Fibroblast of mammary gland (primary cell): Measurements from ENCODE around the gene PFN3.

Source experiments
- DNase-seq: peaks from one replicate; pipeline ENCODE4 v3.0.0-alpha.2; 2010; ENCODE audit warnings: low read depth
- H3K4me3 ChIP-seq: 2 replicates; pipeline ENCODE4 v1.5.1; 2011; ENCODE audit warnings: low read depth, mild to moderate bottlenecking, low read length, moderate library complexity; ENCODE audit not compliant: control insufficient read depth
- TF ChIP-seq, protein P1 (sequence below): conservative IDR thresholded peaks from 2 replicates; pipeline ENCODE4 v1.5.1; 2011; ENCODE audit warnings: low read depth, low read length, inconsistent platforms; ENCODE audit not compliant: control insufficient read depth, insufficient read depth

PFN3 gene

DNA sequence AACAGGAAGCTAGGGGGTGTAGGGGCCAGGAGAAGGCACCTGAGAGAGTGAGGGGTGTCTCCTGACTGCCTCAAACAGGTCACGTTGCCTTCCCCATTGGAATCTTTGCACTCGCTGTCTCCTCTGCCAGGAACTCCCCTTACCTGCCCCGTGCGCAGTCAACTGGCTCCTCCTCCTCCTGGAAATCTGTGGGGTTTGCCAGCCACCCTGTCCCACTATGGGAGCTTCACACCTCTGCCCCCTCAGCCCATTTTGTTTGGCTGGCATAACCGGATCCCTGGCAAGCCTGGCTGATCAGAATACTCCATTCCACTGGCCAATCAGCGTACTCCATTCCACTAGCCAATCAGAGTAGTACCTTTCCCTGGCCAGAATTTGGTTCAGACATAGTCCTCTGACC, 26.7 kb downstream of the PFN3 start:
- DNase-seq, result no peak
- TF ChIP-seq, protein P1, sequence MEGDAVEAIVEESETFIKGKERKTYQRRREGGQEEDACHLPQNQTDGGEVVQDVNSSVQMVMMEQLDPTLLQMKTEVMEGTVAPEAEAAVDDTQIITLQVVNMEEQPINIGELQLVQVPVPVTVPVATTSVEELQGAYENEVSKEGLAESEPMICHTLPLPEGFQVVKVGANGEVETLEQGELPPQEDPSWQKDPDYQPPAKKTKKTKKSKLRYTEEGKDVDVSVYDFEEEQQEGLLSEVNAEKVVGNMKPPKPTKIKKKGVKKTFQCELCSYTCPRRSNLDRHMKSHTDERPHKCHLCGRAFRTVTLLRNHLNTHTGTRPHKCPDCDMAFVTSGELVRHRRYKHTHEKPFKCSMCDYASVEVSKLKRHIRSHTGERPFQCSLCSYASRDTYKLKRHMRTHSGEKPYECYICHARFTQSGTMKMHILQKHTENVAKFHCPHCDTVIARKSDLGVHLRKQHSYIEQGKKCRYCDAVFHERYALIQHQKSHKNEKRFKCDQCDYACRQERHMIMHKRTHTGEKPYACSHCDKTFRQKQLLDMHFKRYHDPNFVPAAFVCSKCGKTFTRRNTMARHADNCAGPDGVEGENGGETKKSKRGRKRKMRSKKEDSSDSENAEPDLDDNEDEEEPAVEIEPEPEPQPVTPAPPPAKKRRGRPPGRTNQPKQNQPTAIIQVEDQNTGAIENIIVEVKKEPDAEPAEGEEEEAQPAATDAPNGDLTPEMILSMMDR, result no peak
- no peak overlapping the region for H3K4me3 ChIP-seq

DNA sequence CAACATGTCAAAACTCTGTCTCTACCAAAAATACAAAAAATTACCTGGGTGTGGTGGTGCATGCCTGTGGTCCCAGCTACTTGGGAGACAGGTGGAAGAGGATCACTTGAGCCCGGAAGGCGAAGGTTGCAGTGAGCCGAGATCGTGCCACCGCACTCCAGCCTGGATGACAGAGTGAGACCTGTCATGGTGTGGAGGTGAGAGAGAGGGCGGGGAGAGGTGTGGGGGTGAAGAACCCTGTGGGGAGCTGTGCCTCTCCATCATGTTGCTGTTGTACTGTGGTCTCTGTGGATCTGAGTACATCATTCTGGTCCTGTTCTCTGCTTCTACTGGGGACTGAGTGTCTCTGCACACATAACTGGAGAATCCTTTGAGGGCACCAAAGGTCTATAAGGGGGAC, 27.6 kb downstream of the PFN3 start:
- DNase-seq, result no peak
- no peak overlapping the region for H3K4me3 ChIP-seq
- TF ChIP-seq, protein P1, result no peak

DNA sequence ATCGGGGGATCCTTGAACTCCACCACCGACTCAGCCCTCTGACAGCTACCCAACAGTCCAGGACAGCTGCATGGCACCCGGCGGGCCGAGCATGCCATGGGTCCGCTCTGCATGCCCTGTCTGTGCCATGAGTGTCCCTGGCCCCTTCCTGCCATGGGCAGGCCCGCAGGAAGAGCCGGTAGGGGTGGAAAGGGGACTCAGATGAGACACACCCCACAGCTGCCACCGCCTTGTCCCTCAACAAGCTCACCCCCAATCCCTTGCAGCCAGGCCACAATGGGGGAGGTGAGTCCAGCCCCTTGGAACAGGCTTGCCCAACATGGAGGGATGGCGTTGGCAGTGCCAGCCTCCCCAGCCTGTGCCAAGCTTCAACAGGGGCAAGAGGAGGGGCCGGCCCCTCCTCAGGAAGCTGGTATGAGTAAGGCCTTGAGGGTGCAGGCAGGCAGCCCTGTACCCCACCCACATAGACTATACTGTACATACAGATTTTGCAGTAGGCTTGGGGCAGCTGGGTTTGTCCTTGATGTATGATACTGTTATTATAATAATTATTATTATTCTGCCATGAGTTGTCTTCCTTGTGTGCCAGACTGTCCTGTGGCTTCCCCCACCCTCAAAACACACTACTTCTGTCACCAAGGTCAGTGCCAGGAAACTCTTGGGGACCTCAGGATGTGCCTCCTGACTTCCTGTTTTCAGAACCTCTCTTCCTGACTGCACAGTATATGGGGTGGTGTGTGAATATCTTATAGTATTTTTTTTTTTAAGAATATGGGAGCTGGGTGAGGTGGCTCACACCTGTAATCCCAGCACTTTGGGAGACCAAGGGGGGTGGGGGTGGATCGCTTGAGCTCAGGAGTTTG, 28.2 kb downstream of the PFN3 start:
- no peak overlapping the region for H3K4me3 ChIP-seq
- TF ChIP-seq, protein P1, result no peak
- no peak for DNase-seq

DNA sequence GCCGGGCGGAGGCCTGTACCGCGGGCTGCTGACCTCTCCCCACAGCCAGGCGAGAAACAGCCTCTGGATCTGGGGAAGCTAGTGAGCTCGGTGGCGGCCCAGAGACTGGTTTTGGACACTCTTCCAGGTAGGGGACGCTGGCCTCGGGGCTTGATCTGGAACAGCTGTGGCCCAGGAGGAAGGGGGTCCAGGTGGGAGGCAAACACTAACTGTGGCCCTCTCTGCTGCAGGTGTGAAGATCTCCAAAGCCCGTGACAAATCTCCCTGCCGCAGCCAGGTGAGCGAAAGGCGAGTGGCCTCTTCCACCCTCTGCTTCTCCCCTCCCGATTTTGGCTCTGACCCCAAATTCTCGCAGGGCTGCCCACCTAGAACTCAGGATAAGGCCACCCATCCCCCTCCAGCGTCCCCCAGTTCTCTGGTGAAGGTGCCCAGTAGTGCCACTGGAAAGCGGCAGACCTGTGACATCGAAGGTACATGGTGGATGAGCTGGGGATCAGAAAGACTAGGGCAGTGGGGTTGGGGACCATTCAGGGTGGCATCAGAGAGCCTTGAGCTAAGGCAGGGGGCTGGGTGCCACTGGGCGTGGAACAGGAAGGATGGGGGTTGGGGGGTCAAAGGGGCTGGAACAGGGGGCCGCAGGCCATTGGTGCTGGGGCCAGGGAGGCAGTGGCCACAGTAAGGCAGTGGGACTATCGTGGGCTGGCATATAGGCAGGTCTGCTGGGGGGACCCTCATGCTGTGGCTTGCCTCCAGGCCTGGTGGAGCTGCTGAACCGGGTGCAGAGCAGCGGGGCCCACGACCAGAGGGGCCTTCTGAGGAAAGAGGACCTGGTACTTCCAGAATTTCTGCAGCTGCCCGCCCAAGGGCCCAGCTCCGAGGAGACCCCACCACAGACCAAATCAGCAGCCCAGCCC, 29.1 kb downstream of the PFN3 start:
- TF ChIP-seq, protein P1, result no peak
- H3K4me3 ChIP-seq, result no peak overlapping the region
- DNase-seq, result no peak

DNA sequence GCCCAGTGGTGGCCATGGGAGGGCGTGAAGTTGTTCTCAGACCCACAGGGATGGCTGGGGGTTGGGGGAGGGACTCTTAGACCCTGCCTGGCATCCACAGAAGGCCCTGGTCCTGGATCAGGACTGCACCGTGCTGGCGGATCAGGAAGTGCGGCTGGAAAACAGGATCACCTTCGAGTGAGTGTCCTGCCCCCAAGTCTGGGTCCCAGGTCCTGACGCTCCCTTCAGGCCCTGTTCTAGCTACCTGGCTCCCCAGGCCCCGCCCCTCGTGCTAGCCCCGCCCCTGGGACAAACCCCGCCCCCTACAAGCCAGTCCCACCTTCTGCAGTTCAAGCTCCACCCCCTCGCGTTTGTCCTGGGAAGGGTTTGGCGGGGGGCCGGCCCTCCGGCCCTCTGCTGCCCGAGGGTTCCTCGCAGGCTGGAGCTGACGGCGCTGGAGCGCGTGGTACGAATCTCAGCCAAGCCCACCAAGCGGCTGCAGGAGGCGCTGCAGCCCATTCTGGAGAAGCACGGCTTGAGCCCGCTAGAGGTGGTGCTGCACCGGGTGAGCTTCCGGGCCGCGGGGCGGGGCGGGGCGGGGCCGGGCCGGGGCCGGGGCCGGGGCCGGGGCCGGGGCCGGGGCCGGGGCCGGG, 29.9 kb downstream of the PFN3 start:
- no peak overlapping the region for H3K4me3 ChIP-seq
- peak; percentile 79 for DNase-seq

More for the DNA sequence above, 29.9 kb downstream of the PFN3 start:
- TF ChIP-seq, protein P1, result peak; percentile 46
